Activated CD4-positive, alpha-beta T cell treated with anti-CD3 and anti-CD28 coated beads for 36 hours (primary cell): ENCODE data around the gene NAV2. TPM values are rescaled to one million over a fixed set of nuclear protein-coding genes. Genes with fewer than 3 reads are reported as not detected.
"Not testable (repeated sequence)": the region's sequence is repeated elsewhere in the genome, so short reads cannot be mapped to it uniquely, and the experiment has no call there.

ENCODE experiments used
- ATAC-seq: fragments of 200-7000 bp; cut with Tn5 transposase; one replicate; pipeline ENCODE4 v1.10.0; 2021; ENCODE audit warnings: mild to moderate bottlenecking, moderate library complexity
- CTCF ChIA-PET: fragments of 350-600 bp; sonication (Branson Sonifier 250); formaldehyde crosslinking; loops from one replicate; lab custom pipeline; 2021; ENCODE audit warnings: antibody characterized with exemption; lab: Charles Lee
- POLR2A ChIA-PET: fragments of 350-600 bp; sonication (Branson Sonifier 250); formaldehyde crosslinking; loops from one replicate; lab custom pipeline; 2021; ENCODE audit warnings: antibody characterized with exemption, inconsistent platforms; lab: Charles Lee
- DNase-seq: peaks from one replicate; pipeline ENCODE4 v3.0.0-alpha.2; 2020
- H3K27ac Mint-ChIP-seq: one replicate; pipeline ENCODE4 v1.8.0; 2021; ENCODE audit warnings: mixed read lengths
- H3K27me3 Mint-ChIP-seq: one replicate; pipeline ENCODE4 v1.8.0; 2021; ENCODE audit warnings: mixed read lengths
- H3K36me3 Mint-ChIP-seq: one replicate; pipeline ENCODE4 v1.8.0; 2021; ENCODE audit warnings: low read depth, mixed read lengths
- H3K4me1 Mint-ChIP-seq: one replicate; pipeline ENCODE4 v1.8.0; 2021; ENCODE audit warnings: mixed read lengths
- H3K4me3 Mint-ChIP-seq: one replicate; pipeline ENCODE4 v1.8.0; 2021; ENCODE audit warnings: mild to moderate bottlenecking, moderate library complexity, mixed read lengths
- H3K9me3 Mint-ChIP-seq: one replicate; pipeline ENCODE4 v1.8.0; 2021; ENCODE audit warnings: low read depth, mixed read lengths
- intact Hi-C, 2 experiments: fragments of 100-400 bp; cut with DNase I in 1 of 2; cut with micrococcal nuclease in 1 of 2; formaldehyde crosslinking; loops; one replicate each; pipeline versions ENCODE4 v1.14.2 to v1.15.1; 2022 to 2024; cut with DNase I, micrococcal nuclease
- total RNA-seq, 2 experiments: library from RNA; stranded (reverse); gene quantifications; one replicate each; pipeline ENCODE4 v1.2.3, GENCODE V29; 2021

NAV2 gene
- total RNA-seq, 2 experiments from 2014 or later: 0.54 to 0.55 TPM

DNA sequence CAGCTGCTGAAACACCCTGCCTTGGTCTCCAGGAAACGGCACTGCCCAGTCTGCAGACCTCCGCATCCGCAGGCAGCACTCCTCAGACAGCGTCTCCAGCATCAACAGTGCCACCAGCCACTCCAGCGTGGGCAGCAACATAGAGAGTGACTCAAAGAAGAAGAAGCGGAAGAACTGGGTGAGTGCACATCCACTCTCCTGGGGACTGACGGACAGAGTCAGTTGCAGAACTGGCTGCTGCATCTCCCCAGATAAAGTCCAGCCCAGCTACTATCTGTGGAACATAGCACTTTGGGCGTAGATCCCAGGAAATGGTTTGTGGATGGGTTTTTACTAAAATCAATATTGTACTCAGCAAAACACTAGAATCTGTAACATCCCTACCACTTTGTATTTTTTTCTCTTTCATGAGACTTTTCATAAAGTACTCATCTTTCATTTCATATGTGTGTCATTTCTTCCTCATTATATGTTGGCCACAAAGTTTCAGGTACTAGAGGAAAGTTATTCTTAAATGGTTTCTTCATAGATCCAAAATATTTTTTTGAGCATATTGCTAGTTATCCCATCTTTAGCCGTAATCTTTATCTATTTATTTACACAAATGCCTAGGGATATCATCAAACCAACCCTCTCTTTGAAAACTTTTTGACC lies 367.5 kb downstream of the NAV2 start:
- no peak for DNase-seq
- intact Hi-C loops: no loop called here
- ATAC-seq: no peak
- no peaks in the 10 kb centered on the region for H3K36me3 Mint-ChIP-seq
- no peak overlapping the region for H3K4me3 Mint-ChIP-seq
- H3K9me3 Mint-ChIP-seq: no peaks in the 10 kb centered on the region
- ChIA-PET POLR2A (no interaction called here), CTCF (interaction anchor here (1.1 kb wide), 1 partner anchor 53 kb away, joined by 3 read pairs; no protein-coding TSS in a partner anchor)
- no peaks in the 10 kb centered on the region for H3K4me1 Mint-ChIP-seq
- H3K27me3 Mint-ChIP-seq: peaks cover 11% of the 10 kb centered on the region
- H3K27ac Mint-ChIP-seq: no peak overlapping the region

DNA sequence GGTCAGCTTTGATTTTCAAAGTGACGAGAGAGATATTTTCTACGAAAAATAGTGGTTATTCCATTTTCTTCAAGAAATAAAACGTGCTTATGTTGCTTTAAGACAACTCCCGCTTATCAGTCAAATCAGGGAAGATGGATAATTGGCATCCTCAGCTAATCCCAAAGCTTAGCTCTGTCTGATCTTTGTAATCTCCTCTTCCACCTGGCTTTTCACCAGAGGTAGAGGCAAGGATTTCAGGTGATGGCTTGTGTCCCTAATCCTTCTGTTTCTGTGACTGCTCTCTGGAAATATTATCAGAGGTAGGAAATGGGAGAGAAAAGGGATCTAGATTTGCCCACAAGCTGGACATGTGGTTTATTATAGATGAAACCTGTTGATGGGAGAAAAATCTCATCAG lies 368.7 kb downstream of the NAV2 start:
- DNase-seq: no peak
- intact Hi-C loops: no loop called here
- CTCF ChIA-PET: interaction anchor here (0.8 to 1.1 kb wide), 2 partner anchors 17 to 52 kb away, joined by 3 read pairs; no protein-coding TSS in a partner anchor
- Mint-ChIP-seq H3K27me3 (peaks cover 9% of the 10 kb centered on the region), H3K27ac (no peak overlapping the region), H3K36me3 (no peaks in the 10 kb centered on the region), H3K4me1 (no peaks in the 10 kb centered on the region), H3K9me3 (no peaks in the 10 kb centered on the region), H3K4me3 (no peak overlapping the region)
- POLR2A ChIA-PET: no interaction called here
- no peak for ATAC-seq

DNA sequence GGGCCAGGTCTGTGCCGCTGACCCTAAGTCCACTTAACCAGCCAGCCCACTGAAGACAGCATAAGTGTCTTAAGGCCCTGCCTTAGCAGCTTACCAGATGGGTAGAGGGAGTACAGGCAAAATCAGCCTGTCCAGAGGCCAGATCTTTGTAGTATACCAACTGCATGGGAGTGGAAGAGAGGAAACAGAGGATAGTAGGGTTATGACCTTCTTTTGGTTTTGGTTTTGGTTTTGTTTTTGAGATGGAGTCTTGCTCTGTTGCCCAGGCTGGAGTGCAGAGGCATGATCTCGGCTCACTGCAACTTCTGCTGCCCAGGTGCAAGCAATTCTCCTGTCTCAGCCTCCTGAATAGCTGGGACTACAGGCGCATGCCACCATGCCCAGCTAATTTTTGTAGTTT lies 371.2 kb downstream of the NAV2 start:
- POLR2A ChIA-PET, H3K9me3 Mint-ChIP-seq, H3K27ac Mint-ChIP-seq, CTCF ChIA-PET, H3K4me3 Mint-ChIP-seq, H3K36me3 Mint-ChIP-seq, DNase-seq, H3K4me1 Mint-ChIP-seq, ATAC-seq, intact Hi-C loops: not testable (repeated sequence)
- peaks cover 11% of the 10 kb centered on the region for H3K27me3 Mint-ChIP-seq

- Mint-ChIP-seq H3K4me3 (no peak overlapping the region), H3K4me1 (peaks cover 7% of the 10 kb centered on the region), H3K36me3 (no peaks in the 10 kb centered on the region), H3K27ac (no peak overlapping the region), H3K27me3 (peaks cover 9% of the 10 kb centered on the region), H3K9me3 (no peaks in the 10 kb centered on the region)
- no peak for DNase-seq
- CTCF ChIA-PET: no interaction called here
- intact Hi-C loops: no loop called here
- ATAC-seq: no peak
- POLR2A ChIA-PET: no interaction called here
These were observed 372.5 kb downstream of the NAV2 start for GRCh38 chr11:20084921-20085814.

DNA sequence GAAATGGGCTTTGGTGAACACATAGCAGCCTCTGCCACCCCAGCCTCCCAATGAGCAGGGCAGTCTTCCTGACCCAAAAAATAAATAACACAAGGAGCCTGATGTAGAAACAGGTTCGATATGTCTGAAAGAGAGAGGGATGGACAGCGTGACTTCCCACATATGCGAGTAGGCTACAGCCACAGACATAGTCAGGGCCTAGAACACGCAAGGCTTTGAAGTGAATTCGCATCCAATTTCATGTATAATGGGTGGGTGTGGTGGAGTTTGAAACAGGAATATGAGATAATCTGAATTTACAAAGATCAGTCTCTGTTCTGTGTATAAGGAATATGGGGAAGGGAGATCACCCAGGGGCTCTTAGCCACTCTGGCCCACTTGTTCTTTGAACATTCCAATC lies 373.3 kb downstream of the NAV2 start:
- H3K4me3 Mint-ChIP-seq: no peak overlapping the region
- ChIA-PET CTCF (no interaction called here), POLR2A (no interaction called here)
- ATAC-seq (no peak), DNase-seq (no peak)
- H3K4me1 Mint-ChIP-seq: peaks cover 7% of the 10 kb centered on the region
- intact Hi-C loops: no loop called here
- peaks cover 9% of the 10 kb centered on the region for H3K27me3 Mint-ChIP-seq
- no peaks in the 10 kb centered on the region for H3K9me3 Mint-ChIP-seq
- no peaks in the 10 kb centered on the region for H3K36me3 Mint-ChIP-seq
- no peak overlapping the region for H3K27ac Mint-ChIP-seq

DNA sequence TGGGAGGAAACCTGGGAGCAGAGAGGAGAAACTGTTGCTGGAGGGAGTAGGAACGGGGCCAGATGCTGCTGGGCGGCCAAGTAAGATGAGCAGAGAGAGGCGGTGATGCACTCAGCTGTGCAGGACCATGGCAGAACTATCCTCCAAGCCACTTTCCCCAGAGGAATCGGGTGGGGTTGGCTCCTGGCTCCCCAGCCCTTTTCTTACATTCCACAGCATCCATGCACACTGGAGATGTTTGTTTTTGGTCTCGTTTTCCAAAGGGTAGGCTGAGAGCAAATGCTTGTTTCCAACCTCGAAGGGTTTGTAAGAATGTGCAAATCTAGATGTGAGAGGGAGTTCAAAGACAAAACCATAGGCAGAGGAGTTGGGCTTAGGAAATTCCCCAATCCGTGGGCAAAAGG lies 374.5 kb downstream of the NAV2 start:
- ChIA-PET POLR2A (no interaction called here), CTCF (no interaction called here)
- DNase-seq: no peak
- H3K27ac Mint-ChIP-seq: no peak overlapping the region
- H3K9me3 Mint-ChIP-seq: no peaks in the 10 kb centered on the region
- no peak for ATAC-seq
- peaks cover 7% of the 10 kb centered on the region for H3K4me1 Mint-ChIP-seq
- H3K27me3 Mint-ChIP-seq: peaks cover 9% of the 10 kb centered on the region
- no peaks in the 10 kb centered on the region for H3K36me3 Mint-ChIP-seq
- intact Hi-C loops: no loop called here
- no peak overlapping the region for H3K4me3 Mint-ChIP-seq

GRCh38 chr11:20088397-20089225 lies 376.0 kb downstream of the NAV2 start:
- H3K4me1 Mint-ChIP-seq: peaks cover 7% of the 10 kb centered on the region
- H3K27me3 Mint-ChIP-seq: peaks cover 6% of the 10 kb centered on the region
- DNase-seq (no peak), ATAC-seq (no peak)
- no peak overlapping the region for H3K27ac Mint-ChIP-seq
- no peak overlapping the region for H3K4me3 Mint-ChIP-seq
- no peaks in the 10 kb centered on the region for H3K9me3 Mint-ChIP-seq
- POLR2A ChIA-PET: interaction anchor here (0.6 kb wide), 1 partner anchor 59 kb away, joined by 4 read pairs; no protein-coding TSS in a partner anchor
- CTCF ChIA-PET: interaction anchor here (0.6 to 1.2 kb wide), 3 partner anchors 44 to 136 kb away, joined by 3 read pairs; no protein-coding TSS in a partner anchor
- no peaks in the 10 kb centered on the region for H3K36me3 Mint-ChIP-seq
- intact Hi-C loops: no loop called here

GRCh38 chr11:20089367-20089766 lies 376.7 kb downstream of the NAV2 start:
- POLR2A ChIA-PET: interaction anchor here (0.6 to 0.7 kb wide), 2 partner anchors 59 to 713 kb away, joined by 3 to 4 read pairs; no protein-coding TSS in a partner anchor

GRCh38 chr11:20089796-20090653 lies 377.4 kb downstream of the NAV2 start:
- Mint-ChIP-seq H3K27me3 (peaks cover 6% of the 10 kb centered on the region), H3K36me3 (no peaks in the 10 kb centered on the region), H3K4me1 (peaks cover 7% of the 10 kb centered on the region), H3K4me3 (no peak overlapping the region), H3K9me3 (no peaks in the 10 kb centered on the region), H3K27ac (no peak overlapping the region)
- no peak for ATAC-seq
- ChIA-PET CTCF (interaction anchor here (0.7 to 1.1 kb wide), 2 partner anchors 38 to 138 kb away, joined by 3 read pairs; no protein-coding TSS in a partner anchor), POLR2A (interaction anchor here (0.7 kb wide), 1 partner anchor 714 kb away, joined by 3 read pairs; no protein-coding TSS in a partner anchor)
- DNase-seq: no peak
- intact Hi-C loops: no loop called here

More at GRCh38 chr11:20089367-20089766, 376.7 kb downstream of the NAV2 start:
- no peak for ATAC-seq
- CTCF ChIA-PET: interaction anchor here (1.1 kb wide), 1 partner anchor 137 kb away, joined by 3 read pairs; no protein-coding TSS in a partner anchor
- no peak for DNase-seq
- intact Hi-C loops: no loop called here
- Mint-ChIP-seq H3K27me3 (peaks cover 6% of the 10 kb centered on the region), H3K9me3 (no peaks in the 10 kb centered on the region), H3K36me3 (no peaks in the 10 kb centered on the region), H3K4me1 (peaks cover 7% of the 10 kb centered on the region), H3K4me3 (no peak overlapping the region), H3K27ac (no peak overlapping the region)

- ChIA-PET POLR2A (no interaction called here), CTCF (no interaction called here)
- intact Hi-C loops: no loop called here
- no peak for DNase-seq
- Mint-ChIP-seq H3K36me3 (no peaks in the 10 kb centered on the region), H3K4me3 (no peak overlapping the region), H3K27ac (no peak overlapping the region), H3K9me3 (no peaks in the 10 kb centered on the region), H3K27me3 (peaks cover 6% of the 10 kb centered on the region), H3K4me1 (peaks cover 7% of the 10 kb centered on the region)
- no peak for ATAC-seq
These were observed 378.2 kb downstream of the NAV2 start for GRCh38 chr11:20090654-20091374.
